SKM-1 treated with dmso at 0.1 percent for 144 hours (cell line): ENCODE measurements around the gene WNT1.

Experiments
- DNase-seq: peaks from one replicate; lab custom pipeline; 2025; ENCODE audit not compliant: unreplicated experiment; lab: John Stamatoyannopoulos, UW

WNT1 gene

GRCh38 chr12:49026678-49027480, 48.8 kb downstream of the WNT1 start:
- no peak for DNase-seq

GRCh38 chr12:49027846-49028555, 49.9 kb downstream of the WNT1 start:
- DNase-seq, result no peak

- no peak for DNase-seq
Measured at GRCh38 chr12:49028666-49029275, 50.6 kb downstream of the WNT1 start.

GRCh38 chr12:49030119-49030518, 52.0 kb downstream of the WNT1 start:
- DNase-seq, result no peak

GRCh38 chr12:49030714-49031572, 52.8 kb downstream of the WNT1 start:
- DNase-seq, result no peak

GRCh38 chr12:49031573-49032161, 53.5 kb downstream of the WNT1 start:
- no peak for DNase-seq
